COLO829 (cell line): ENCODE data around the gene EFCAB13.

Source experiments
- DNase-seq: peaks from one replicate; pipeline ENCODE4 v3.0.0; 2012; ENCODE audit warnings: low spot score

The EFCAB13 gene

GRCh38 chr17:47323382-47324223 is at the start of gene EFCAB13:
Gene EFCAB13, plus strand, starts transcription at chr17:47323955. Its CDS starts 4,399 bp downstream, at chr17:47328354.
- peak; percentile 65 for DNase-seq

GRCh38 chr17:47274319-47275069 is 49.3 kb upstream of the EFCAB13 start:
- no peak for DNase-seq

GRCh38 chr17:47275245-47275984 is 48.3 kb upstream of the EFCAB13 start:
- no peak for DNase-seq

- DNase-seq: no peak
Measured at GRCh38 chr17:47276444-47276843, 47.3 kb upstream of the EFCAB13 start.

- peak; percentile 45 for DNase-seq
Measured at GRCh38 chr17:47276868-47277267, 46.9 kb upstream of the EFCAB13 start.

GRCh38 chr17:47277921-47278320 is 45.8 kb upstream of the EFCAB13 start:
- DNase-seq: no peak

- no peak for DNase-seq
Measured at GRCh38 chr17:47278561-47278960, 45.2 kb upstream of the EFCAB13 start.

- peak; percentile 90 for DNase-seq
Measured at GRCh38 chr17:47279062-47279801, 44.5 kb upstream of the EFCAB13 start.

GRCh38 chr17:47280072-47280811 is 43.5 kb upstream of the EFCAB13 start:
- DNase-seq: peak; percentile 71

- no peak for DNase-seq
Measured at GRCh38 chr17:47281216-47281615, 42.5 kb upstream of the EFCAB13 start.

GRCh38 chr17:47285003-47285402 is 38.8 kb upstream of the EFCAB13 start:
- DNase-seq: no peak

- DNase-seq: no peak
Measured at GRCh38 chr17:47286198-47286914, 37.4 kb upstream of the EFCAB13 start.

GRCh38 chr17:47287068-47287467 is 36.7 kb upstream of the EFCAB13 start:
- DNase-seq: no peak

- no peak for DNase-seq
Measured at GRCh38 chr17:47287639-47288038, 36.1 kb upstream of the EFCAB13 start.

GRCh38 chr17:47288531-47289116 is 35.1 kb upstream of the EFCAB13 start:
- no peak for DNase-seq

- DNase-seq: no peak
Measured at GRCh38 chr17:47289302-47289701, 34.5 kb upstream of the EFCAB13 start.

- DNase-seq: no peak
Measured at GRCh38 chr17:47290870-47291241, 32.9 kb upstream of the EFCAB13 start.

GRCh38 chr17:47291242-47291873 is 32.4 kb upstream of the EFCAB13 start:
- no peak for DNase-seq

- no peak for DNase-seq
Measured at GRCh38 chr17:47292206-47292605, 31.5 kb upstream of the EFCAB13 start.
